Peyer's patch (tissue), 4 donors: ENCODE data around the gene PHACTR3. TPM values are rescaled to one million over a fixed set of nuclear protein-coding genes. Genes with fewer than 3 reads are reported as not detected.

ENCODE experiments used
- DNase-seq, 3 donors: peaks; one replicate each; pipeline ENCODE4 v3.0.0-alpha.2; 2017 to 2019
- H3K27ac ChIP-seq, 4 donors: fragments of 200-600 bp; sonication (generic); one replicate each; pipeline ENCODE4 v1.5.1; 2016 to 2019
- H3K27me3 ChIP-seq, 2 donors: fragments of 200-600 bp; sonication (generic); one replicate each; pipeline ENCODE4 v1.5.1; 2019
- H3K36me3 ChIP-seq, 3 donors: fragments of 200-600 bp; sonication (generic); one replicate each; pipeline ENCODE4 v1.5.1; 2016 to 2019
- H3K4me1 ChIP-seq, 4 donors: fragments of 200-600 bp; sonication (generic); one replicate each; pipeline ENCODE4 v1.5.1; 2016 to 2019
- H3K4me3 ChIP-seq, 4 donors: fragments of 200-600 bp; sonication (generic); 1 replicate in 3 of 4; 2 replicates in 1 of 4; pipeline ENCODE4 v1.5.1; 2016 to 2019; ENCODE audit warnings: mild to moderate bottlenecking in 1 of 4
- H3K9me3 ChIP-seq, 4 donors: fragments of 200-600 bp; sonication (generic); one replicate each; pipeline ENCODE4 v1.5.1; 2016 to 2019; ENCODE audit warnings: mild to moderate bottlenecking in 1 of 4
- CTCF ChIP-seq, 6 experiments: fragments of 450-650 bp in 4 of 6; fragments of 200-600 bp in 2 of 6; sonication (generic) in 1 of 6; IDR thresholded peaks; one replicate each; pipeline ENCODE4 v1.5.1; 2017 to 2019; ENCODE audit warnings: antibody characterized with exemption in 6 of 6, mild to moderate bottlenecking in 3 of 6, moderate library complexity in 1 of 6
- POLR2A ChIP-seq, 2 donors: fragments of 450-650 bp; IDR thresholded peaks; one replicate each; pipeline ENCODE4 v1.5.1; 2017; ENCODE audit warnings: antibody characterized with exemption in 2 of 2, mild to moderate bottlenecking in 2 of 2, moderate library complexity in 2 of 2
- total RNA-seq, 4 donors: library from RNA; depleted of rRNA; stranded (reverse); fragments of >200 nt; gene quantifications; one replicate each; pipeline ENCODE4 v1.1.0, GENCODE V29; 2016

The PHACTR3 gene
- total RNA-seq, 4 donors from 2014 or later: 14.9 to 31.5 (median 22.9) TPM

- no peak for TF ChIP-seq POLR2A (IDR thresholded peaks at IDR 0.05)
- peak; percentile 52 to 86 (median 66) for TF ChIP-seq CTCF (IDR thresholded peaks at IDR 0.05)
- peak; percentile 22 to 67 (median 64) for DNase-seq
These were observed 32.6 kb upstream of the PHACTR3 start for GRCh38 chr20:59571551-59572314.

GRCh38 chr20:59572515-59572914 is 31.8 kb upstream of the PHACTR3 start:
- no peak overlapping the region for H3K27ac ChIP-seq
- no peaks in the 10 kb centered on the region for H3K27me3 ChIP-seq
- TF ChIP-seq POLR2A (IDR thresholded peaks at IDR 0.05) (no peak), CTCF (IDR thresholded peaks at IDR 0.05) (no peak)
- H3K9me3 ChIP-seq: no peaks in the 10 kb centered on the region
- no peak overlapping the region for H3K4me3 ChIP-seq
- no peaks in the 10 kb centered on the region for H3K4me1 ChIP-seq
- DNase-seq: no peak
- no peaks in the 10 kb centered on the region for H3K36me3 ChIP-seq

More at GRCh38 chr20:59571551-59572314, 32.6 kb upstream of the PHACTR3 start:
- Histone ChIP-seq H3K27ac (peak overlapping the region in 3 of 4 donors; percentile 23 to 65 (median 54)), H3K4me1 (no peaks in the 10 kb centered on the region), H3K27me3 (no peaks in the 10 kb centered on the region), H3K36me3 (no peaks in the 10 kb centered on the region), H3K9me3 (no peaks in the 10 kb centered on the region), H3K4me3 (peak overlapping the region; percentile 19 to 47 (median 34))

- H3K4me1 ChIP-seq: no peaks in the 10 kb centered on the region
- no peak overlapping the region for H3K27ac ChIP-seq
- no peaks in the 10 kb centered on the region for H3K36me3 ChIP-seq
- H3K9me3 ChIP-seq: no peaks in the 10 kb centered on the region
- no peak overlapping the region for H3K4me3 ChIP-seq
- DNase-seq: no peak
- H3K27me3 ChIP-seq: no peaks in the 10 kb centered on the region
- TF ChIP-seq POLR2A (IDR thresholded peaks at IDR 0.05) (no peak), CTCF (IDR thresholded peaks at IDR 0.05) (no peak)
These were observed 30.5 kb upstream of the PHACTR3 start for GRCh38 chr20:59573837-59574236.

- TF ChIP-seq POLR2A (IDR thresholded peaks at IDR 0.05): no peak
- TF ChIP-seq CTCF (IDR thresholded peaks at IDR 0.05): no peak
- Histone ChIP-seq H3K36me3 (no peaks in the 10 kb centered on the region), H3K4me1 (no peaks in the 10 kb centered on the region), H3K27me3 (no peaks in the 10 kb centered on the region), H3K9me3 (no peaks in the 10 kb centered on the region), H3K27ac (no peak overlapping the region), H3K4me3 (no peak overlapping the region)
- no peak for DNase-seq
These were observed 30.0 kb upstream of the PHACTR3 start for GRCh38 chr20:59574308-59574707.

GRCh38 chr20:59575216-59575615 is 29.1 kb upstream of the PHACTR3 start:
- Histone ChIP-seq H3K27ac (no peak overlapping the region), H3K4me1 (no peaks in the 10 kb centered on the region), H3K27me3 (no peaks in the 10 kb centered on the region), H3K36me3 (no peaks in the 10 kb centered on the region), H3K4me3 (no peak overlapping the region), H3K9me3 (no peaks in the 10 kb centered on the region)
- TF ChIP-seq CTCF (IDR thresholded peaks at IDR 0.05): no peak
- TF ChIP-seq POLR2A (IDR thresholded peaks at IDR 0.05): no peak
- no peak for DNase-seq
